NCI-H1694 (cell line): ENCODE results near the gene OSBPL8.

ENCODE experiments used
- DNase-seq: peaks from one replicate; lab custom pipeline; 2025; lab: John Stamatoyannopoulos, UW

The OSBPL8 gene, protein sequence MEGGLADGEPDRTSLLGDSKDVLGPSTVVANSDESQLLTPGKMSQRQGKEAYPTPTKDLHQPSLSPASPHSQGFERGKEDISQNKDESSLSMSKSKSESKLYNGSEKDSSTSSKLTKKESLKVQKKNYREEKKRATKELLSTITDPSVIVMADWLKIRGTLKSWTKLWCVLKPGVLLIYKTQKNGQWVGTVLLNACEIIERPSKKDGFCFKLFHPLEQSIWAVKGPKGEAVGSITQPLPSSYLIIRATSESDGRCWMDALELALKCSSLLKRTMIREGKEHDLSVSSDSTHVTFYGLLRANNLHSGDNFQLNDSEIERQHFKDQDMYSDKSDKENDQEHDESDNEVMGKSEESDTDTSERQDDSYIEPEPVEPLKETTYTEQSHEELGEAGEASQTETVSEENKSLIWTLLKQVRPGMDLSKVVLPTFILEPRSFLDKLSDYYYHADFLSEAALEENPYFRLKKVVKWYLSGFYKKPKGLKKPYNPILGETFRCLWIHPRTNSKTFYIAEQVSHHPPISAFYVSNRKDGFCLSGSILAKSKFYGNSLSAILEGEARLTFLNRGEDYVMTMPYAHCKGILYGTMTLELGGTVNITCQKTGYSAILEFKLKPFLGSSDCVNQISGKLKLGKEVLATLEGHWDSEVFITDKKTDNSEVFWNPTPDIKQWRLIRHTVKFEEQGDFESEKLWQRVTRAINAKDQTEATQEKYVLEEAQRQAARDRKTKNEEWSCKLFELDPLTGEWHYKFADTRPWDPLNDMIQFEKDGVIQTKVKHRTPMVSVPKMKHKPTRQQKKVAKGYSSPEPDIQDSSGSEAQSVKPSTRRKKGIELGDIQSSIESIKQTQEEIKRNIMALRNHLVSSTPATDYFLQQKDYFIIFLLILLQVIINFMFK

DNA sequence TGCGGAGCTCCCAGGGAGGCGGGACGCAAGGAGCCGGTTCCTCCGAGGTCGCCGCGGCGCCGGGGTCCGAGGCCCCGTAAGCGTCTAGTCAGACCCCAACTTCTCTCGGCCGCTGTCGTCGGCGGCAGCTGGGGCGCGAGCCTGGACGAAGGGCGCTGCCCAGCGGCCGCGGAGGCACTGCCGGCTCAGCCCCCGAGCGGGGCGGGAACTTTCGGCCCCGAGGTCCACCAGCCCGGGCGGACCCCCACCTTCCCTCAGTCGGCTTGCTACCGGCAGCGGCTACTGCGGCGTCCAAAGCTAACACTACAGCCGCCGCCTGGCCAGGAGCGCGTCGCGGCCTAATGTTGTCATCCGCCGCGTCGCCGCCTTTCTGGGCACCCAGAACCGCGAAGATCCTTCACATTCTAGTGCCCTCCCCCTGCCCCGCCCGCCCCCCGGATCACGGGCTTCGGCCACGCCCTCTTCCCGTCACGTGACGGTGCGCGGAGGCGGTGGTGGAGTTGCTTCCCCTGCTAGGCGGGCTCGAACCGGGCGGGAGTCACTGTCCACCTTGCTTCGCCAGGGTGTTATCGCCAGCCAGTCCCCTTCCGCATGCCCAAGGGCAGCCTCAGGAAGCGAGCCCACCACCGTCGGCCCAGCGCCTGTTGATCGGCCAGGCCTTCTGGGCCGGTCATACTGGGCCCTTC, at the start of gene OSBPL8:
OSBPL8 (minus strand) TSS at position 372 of the 686 bp plus-strand sequence. CDS start 72,220 bp downstream, outside the sequence.
- peak; percentile 68 for DNase-seq

- no peak for DNase-seq
Observed at GRCh38 chr12:76608070-76608469, 48.5 kb upstream of the OSBPL8 start.

GRCh38 chr12:76595056-76595455, 35.5 kb upstream of the OSBPL8 start:
- no peak for DNase-seq

GRCh38 chr12:76591476-76591875, 31.9 kb upstream of the OSBPL8 start:
- DNase-seq: no peak

GRCh38 chr12:76590131-76590530, 30.6 kb upstream of the OSBPL8 start:
- DNase-seq: no peak

DNA sequence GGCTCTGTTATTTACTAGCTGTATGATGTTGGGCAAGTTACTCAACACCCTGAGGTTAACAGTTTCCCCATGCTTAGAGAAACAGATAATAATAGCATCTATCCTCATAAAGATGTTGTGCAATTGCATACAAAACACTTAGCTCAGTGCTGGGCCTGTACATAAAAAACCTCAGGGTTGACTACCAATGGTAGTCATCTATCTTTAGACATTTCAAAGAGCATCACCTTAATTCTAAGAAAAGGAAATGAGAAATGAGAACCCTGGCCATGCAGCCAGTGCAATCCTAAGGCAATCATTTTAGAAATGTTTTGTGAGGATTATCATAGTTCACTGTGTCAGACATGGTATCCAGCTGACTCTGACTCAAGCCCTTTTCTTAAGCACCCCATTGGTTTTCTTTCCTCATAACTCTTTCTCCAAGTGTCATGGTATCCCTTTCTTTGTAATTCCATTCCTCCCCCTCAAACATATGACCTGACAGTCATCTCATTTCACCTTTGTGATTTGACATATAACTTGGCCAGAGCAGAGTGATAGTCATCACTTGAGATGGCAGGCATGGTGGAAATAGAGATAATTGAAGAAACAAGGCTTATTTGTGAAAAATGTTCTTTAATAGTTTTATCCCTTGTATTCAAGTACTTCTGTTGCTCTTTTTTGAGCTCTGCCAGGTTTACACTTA, 29.5 kb upstream of the OSBPL8 start:
- DNase-seq: no peak

DNA sequence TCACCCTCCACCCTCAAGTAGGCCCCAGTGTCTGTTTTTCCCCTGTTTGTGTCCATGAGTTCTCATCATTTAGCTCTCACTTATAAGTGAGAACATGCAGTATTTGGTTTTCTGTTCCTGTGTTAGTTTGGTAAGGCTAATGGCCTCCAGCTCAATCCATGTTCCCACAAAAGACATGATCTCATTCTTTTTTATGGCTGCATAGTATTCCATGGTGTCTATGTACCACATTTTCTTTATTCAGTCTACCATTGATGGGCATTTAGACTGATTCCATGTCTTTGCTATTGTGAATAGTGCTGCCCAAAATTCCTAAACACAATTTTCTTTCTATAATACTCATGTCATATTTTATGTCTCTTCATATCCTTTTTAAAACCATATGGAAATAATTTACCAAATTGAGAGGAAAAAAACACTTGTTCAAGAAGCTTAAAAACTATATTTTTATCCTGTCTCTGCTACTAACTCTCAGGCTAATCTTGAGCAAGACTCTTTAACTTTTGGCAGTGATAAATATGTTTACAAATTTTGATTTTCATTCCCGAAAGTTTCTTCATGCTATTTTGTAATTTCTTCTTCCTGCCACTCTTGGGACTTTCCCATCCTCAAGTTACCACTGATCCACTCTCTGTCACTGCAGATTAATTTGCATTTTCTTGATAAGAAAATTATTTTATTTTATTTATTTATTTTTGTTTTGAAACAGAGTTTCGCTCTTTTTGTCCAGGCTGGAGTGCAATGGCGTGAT, 28.0 kb upstream of the OSBPL8 start:
- no peak for DNase-seq

DNA sequence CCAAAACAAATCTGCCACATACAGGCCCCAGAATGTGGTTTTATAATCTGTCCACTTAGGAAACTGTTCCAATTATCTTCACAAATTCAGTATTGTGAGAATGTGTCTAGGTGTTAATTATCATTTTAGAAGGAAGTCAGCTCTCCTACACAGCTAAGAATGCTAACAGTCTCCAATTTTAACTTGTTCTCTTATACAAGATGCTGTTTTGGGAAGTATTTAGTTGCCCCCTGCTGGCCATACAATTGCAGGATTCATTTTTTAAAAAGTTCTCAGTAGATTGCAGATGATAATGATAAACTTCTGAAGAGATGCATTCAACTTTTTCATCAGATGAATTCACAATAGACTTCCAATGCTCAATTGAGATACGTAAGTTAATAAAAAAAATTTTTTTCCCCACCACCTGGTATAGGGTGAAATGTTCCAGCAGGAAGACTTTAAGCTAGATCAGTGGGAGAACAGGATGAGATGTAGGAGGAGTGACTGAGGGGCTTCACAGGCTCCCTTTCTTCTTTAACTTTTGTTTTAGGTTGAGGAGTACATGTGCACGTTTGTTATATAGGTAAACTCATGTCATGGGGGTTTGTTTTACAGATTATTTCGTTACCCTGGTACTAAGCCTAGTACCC, 27.3 kb upstream of the OSBPL8 start:
- peak; percentile 9 for DNase-seq

DNA sequence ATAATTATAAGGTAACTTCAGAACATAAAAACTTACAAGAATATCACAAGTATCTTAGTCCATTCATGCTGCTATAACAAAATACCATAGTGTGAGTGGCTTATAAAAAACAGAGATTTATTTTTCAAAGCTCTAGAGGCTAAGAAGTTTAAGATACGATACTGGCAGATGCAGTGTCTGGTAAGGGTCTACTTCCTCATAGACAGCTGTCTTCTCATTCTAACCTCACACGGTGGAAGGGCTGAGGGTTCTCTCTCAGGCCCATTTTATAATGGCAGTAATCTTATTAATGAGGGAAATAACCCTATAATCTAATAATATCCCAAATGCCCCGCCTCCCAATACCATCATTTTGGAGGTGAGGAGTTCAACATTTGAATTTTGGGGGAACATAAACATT, 23.7 kb upstream of the OSBPL8 start:
- DNase-seq: no peak

GRCh38 chr12:76573840-76574373, 14.3 kb upstream of the OSBPL8 start:
- no peak for DNase-seq

DNA sequence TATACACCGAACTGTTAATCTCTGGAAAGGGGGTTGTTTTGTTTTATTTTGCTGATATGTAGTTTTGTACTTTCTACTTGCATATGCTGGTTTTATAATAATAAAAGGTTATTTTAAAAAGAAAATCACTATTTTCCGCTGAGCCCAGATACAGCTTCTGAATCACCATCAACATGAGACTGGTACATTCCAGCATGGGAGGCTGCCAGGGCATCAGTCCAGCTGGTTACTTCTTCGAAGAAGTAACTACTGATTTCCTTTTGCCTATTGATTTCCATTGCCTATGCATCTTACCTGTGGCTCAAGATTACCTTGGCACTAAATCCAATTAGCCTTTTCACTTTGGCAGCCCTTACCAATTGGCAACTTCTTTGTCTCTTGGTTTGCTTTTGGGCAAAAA, 11.7 kb upstream of the OSBPL8 start:
- DNase-seq: no peak

DNA sequence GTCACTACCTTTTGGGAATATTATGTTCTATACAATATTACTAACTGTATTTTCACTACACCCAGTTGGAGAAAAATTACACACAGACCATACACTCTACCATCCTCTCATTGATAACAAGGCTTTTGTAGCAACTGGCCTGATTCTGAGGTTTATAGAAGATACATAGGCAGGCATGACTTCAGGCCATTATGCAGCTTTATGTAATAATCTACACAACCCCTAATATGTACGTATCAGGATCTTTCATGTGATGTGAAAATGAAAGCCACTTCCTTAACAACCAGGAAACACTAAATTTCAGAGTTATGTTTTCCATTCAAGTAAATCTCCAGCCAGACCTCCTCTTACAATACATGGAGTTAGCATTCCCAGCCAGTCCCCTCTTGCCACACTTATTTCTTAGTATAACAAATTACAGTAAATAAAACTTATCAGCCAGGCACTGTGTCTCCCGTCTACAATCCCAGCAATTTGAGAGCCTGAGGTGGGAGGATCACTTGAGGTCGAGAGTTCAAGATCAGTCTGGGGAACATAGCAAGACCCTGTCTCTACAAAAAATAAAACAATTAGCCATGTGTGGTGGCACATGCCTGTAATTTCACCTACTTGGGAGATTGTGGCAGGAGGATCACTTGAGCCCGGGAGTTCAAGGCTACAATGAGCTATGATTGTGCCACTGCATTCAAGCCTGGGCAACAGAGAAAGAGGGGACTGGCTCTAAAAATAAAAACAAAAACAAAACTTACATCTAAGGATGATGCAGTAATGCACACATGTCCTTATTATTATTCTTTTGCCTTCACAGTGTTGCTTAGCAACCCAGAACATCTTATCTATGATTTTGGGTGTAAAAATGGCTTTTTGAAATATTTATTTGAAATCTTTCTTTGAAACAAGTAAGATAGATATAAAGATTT, 10.4 kb upstream of the OSBPL8 start:
- no peak for DNase-seq

GRCh38 chr12:76568888-76569551, 9.4 kb upstream of the OSBPL8 start:
- DNase-seq: no peak

DNA sequence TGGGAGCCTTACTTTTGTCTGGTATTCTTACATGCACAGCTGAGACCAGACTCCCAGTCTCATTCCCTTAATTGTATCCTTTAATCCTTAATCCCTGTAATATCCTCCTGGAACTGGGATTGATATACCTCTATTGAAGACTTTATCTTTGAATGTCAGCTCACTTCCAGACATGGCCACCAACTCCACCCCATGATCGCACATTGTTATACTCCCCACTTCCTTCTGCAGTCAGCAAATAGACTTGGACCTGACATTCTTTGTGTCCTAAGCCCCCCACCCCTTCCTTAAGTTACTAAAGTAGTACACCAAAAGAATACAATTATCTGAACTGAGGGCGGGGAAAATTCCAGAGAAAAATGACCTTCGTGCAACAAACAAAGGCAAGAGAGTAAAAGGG, 8.6 kb upstream of the OSBPL8 start:
- DNase-seq: no peak

- no peak for DNase-seq
Observed at GRCh38 chr12:76563061-76563460, 3.5 kb upstream of the OSBPL8 start.

DNA sequence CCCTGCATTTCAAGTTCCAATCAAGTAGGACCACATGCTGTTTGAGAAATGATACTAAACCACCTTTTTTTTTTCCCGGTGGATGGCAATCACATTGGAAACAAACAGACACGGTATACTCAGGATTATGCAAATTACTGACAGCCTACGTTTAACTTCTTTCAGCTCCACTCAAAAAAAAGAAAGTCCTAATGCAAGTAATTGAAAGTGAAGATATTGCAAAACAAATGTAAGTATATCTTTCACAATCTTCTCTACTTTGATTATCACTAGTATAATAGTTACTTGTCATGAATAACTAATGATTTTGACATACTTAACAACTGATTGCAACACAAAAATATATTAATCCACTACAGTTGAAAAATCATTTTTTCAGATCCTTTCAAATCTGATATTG, 2.6 kb upstream of the OSBPL8 start:
- no peak for DNase-seq

DNA sequence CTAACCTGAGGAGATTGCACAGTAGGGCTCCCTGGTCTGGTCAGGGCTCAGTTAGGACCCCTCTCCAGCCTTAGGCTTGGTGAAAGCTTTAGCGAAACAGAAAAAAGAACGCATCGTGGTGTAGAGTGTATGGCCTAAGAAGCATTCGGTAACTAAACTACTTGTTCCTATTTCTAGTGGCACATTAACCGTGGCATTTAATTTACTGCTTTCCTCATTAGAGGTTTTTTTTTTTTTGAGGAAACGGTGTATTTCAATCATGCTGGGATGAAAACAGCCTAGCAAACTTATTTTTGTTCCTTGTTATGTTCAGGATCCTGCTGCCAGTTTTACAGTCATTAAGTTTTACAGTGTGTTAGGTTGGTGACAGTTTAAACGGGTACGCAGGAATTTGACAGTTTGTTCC, 518 bp upstream of the OSBPL8 start:
- no peak for DNase-seq

GRCh38 chr12:76558684-76559399, 729 bp downstream of the OSBPL8 start:
- DNase-seq: no peak
